H54 (cell line): ENCODE data around the gene ADCY2.

Experiments
- DNase-seq: peaks from one replicate; pipeline ENCODE4 v3.0.0; 2011; ENCODE audit warnings: low spot score, mixed read lengths; ENCODE audit not compliant: insufficient read length
- FAIRE-seq: peaks from 3 replicates; lab custom pipeline; 2011; peaks lifted over from hg19 to GRCh38; lab: Jason Lieb, UNC
- POLR2A ChIP-seq: IDR thresholded peaks from 2 replicates; pipeline ENCODE4 v1.6.1; 2011; ENCODE audit warnings: low read depth, mild to moderate bottlenecking, low read length

The ADCY2 gene

GRCh38 chr5:7395947-7396712, at the start of gene ADCY2:
Gene ADCY2, plus strand, starts transcription at chr5:7396138. Its CDS starts 159 bp downstream, at chr5:7396297.
- FAIRE-seq = no peak
- no peak for TF ChIP-seq POLR2A
- no peak for DNase-seq

- FAIRE-seq (no peak), DNase-seq (no peak)
- no peak for TF ChIP-seq POLR2A
Measured at GRCh38 chr5:7347377-7347776, 48.6 kb upstream of the ADCY2 start.

GRCh38 chr5:7348168-7348854, 47.6 kb upstream of the ADCY2 start:
- no peak for DNase-seq
- TF ChIP-seq POLR2A = no peak
- FAIRE-seq = no peak

GRCh38 chr5:7361593-7361992, 34.3 kb upstream of the ADCY2 start:
- TF ChIP-seq POLR2A = no peak
- no peak for FAIRE-seq
- DNase-seq = no peak

GRCh38 chr5:7363067-7363677, 32.8 kb upstream of the ADCY2 start:
- no peak for TF ChIP-seq POLR2A
- DNase-seq (no peak), FAIRE-seq (no peak)

- TF ChIP-seq POLR2A = no peak
- FAIRE-seq (no peak), DNase-seq (no peak)
Measured at GRCh38 chr5:7364226-7364875, 31.6 kb upstream of the ADCY2 start.

- no peak for FAIRE-seq
- no peak for TF ChIP-seq POLR2A
Measured at GRCh38 chr5:7367780-7368179, 28.2 kb upstream of the ADCY2 start.

GRCh38 chr5:7372399-7372798, 23.5 kb upstream of the ADCY2 start:
- DNase-seq (no peak), FAIRE-seq (no peak)
- TF ChIP-seq POLR2A = no peak

More at GRCh38 chr5:7367780-7368179, 28.2 kb upstream of the ADCY2 start:
- DNase-seq = no peak

- DNase-seq (no peak), FAIRE-seq (no peak)
- TF ChIP-seq POLR2A = no peak
Measured at GRCh38 chr5:7374186-7374585, 21.8 kb upstream of the ADCY2 start.

GRCh38 chr5:7375457-7375856, 20.5 kb upstream of the ADCY2 start:
- FAIRE-seq = no peak
- no peak for TF ChIP-seq POLR2A
- DNase-seq = no peak

GRCh38 chr5:7376871-7377270, 19.1 kb upstream of the ADCY2 start:
- no peak for FAIRE-seq

GRCh38 chr5:7377761-7378160, 18.2 kb upstream of the ADCY2 start:
- DNase-seq (no peak), FAIRE-seq (no peak)
- TF ChIP-seq POLR2A = no peak

More at GRCh38 chr5:7376871-7377270, 19.1 kb upstream of the ADCY2 start:
- no peak for DNase-seq
- TF ChIP-seq POLR2A = no peak

GRCh38 chr5:7382588-7382987, 13.3 kb upstream of the ADCY2 start:
- no peak for TF ChIP-seq POLR2A
- FAIRE-seq = no peak
- DNase-seq = no peak

GRCh38 chr5:7385681-7386080, 10.3 kb upstream of the ADCY2 start:
- FAIRE-seq = no peak
- no peak for TF ChIP-seq POLR2A
- no peak for DNase-seq
